Esophagus muscularis mucosa (tissue), 4 donors: ENCODE data around the gene EVI2B.

Source experiments
- EP300 ChIP-seq: sonication (generic); formaldehyde crosslinking; IDR thresholded peaks from one replicate; pipeline ENCODE4 v1.6.1; 2017; ENCODE audit warnings: antibody characterized with exemption
- POLR2A ChIP-seq: fragments of 450-650 bp; IDR thresholded peaks from one replicate; pipeline ENCODE4 v1.6.1; 2017; ENCODE audit warnings: antibody characterized with exemption, moderate library complexity, mild to moderate bottlenecking, low read depth
- POLR2AphosphoS5 ChIP-seq, 2 donors: sonication (generic); formaldehyde crosslinking; IDR thresholded peaks; one replicate each; pipeline ENCODE4 v1.6.1; 2017; ENCODE audit warnings: antibody characterized with exemption in 2 of 2
- TF ChIP-seq, protein P1 (sequence below), 3 experiments: fragments of 200-600 bp in 2 of 3; fragments of 450-650 bp in 1 of 3; sonication (generic) in 2 of 3; IDR thresholded peaks; one replicate each; pipeline ENCODE4 v1.5.1; 2017 to 2019; ENCODE audit warnings: antibody characterized with exemption in 3 of 3, mild to moderate bottlenecking in 2 of 3, moderate library complexity in 1 of 3

GRCh38 chr17:31273516-31273915 lies 40.3 kb downstream of the EVI2B start:
- TF ChIP-seq, protein P1, sequence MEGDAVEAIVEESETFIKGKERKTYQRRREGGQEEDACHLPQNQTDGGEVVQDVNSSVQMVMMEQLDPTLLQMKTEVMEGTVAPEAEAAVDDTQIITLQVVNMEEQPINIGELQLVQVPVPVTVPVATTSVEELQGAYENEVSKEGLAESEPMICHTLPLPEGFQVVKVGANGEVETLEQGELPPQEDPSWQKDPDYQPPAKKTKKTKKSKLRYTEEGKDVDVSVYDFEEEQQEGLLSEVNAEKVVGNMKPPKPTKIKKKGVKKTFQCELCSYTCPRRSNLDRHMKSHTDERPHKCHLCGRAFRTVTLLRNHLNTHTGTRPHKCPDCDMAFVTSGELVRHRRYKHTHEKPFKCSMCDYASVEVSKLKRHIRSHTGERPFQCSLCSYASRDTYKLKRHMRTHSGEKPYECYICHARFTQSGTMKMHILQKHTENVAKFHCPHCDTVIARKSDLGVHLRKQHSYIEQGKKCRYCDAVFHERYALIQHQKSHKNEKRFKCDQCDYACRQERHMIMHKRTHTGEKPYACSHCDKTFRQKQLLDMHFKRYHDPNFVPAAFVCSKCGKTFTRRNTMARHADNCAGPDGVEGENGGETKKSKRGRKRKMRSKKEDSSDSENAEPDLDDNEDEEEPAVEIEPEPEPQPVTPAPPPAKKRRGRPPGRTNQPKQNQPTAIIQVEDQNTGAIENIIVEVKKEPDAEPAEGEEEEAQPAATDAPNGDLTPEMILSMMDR (IDR thresholded peaks at IDR 0.05) = no peak
- TF ChIP-seq POLR2AphosphoS5 (IDR thresholded peaks at IDR 0.05) = no peak
- no peak for TF ChIP-seq POLR2A
- TF ChIP-seq EP300 = no peak
